HG03139 (cell line): ENCODE data around the gene BEST1.

ENCODE experiments used
- ATAC-seq: cut with Tn5 transposase; IDR thresholded peaks from one replicate; pipeline ENCODE4 v1.9.1; 2021; ENCODE audit not compliant: unreplicated experiment

The BEST1 gene

DNA sequence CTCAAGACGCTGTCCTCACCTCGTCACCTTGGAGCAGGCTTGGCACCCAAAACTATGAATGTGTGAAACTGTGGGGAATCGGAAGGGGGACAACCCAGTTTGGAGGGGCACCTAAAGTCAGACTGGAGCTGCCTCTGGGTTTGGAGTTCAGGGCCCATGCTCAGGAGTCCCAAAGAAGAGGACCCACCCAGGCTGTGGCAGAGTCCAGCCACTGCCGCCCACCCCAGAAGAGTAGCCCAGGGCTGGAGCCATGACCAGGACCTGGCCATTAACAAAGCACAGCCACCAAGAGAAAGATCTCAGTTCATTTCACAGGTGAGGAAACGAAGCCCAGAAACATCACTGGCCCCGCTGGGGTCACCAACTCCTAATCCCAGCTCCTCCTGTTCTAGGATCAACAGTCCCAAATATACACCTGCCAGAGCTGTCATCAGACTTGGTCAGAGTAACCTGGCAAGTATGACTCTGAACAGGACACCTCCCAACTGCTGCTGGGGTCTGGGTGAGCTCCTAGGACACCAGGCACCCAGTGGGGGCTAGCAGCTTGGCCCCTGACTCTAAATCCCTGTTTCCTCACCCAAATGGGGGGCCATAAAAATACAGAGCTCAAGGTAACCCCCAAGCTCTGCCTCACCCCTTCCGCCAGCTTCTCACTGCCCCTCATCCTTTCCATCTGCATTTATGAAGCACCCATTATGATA is 35.5 kb upstream of the BEST1 start:
- no peak for ATAC-seq

DNA sequence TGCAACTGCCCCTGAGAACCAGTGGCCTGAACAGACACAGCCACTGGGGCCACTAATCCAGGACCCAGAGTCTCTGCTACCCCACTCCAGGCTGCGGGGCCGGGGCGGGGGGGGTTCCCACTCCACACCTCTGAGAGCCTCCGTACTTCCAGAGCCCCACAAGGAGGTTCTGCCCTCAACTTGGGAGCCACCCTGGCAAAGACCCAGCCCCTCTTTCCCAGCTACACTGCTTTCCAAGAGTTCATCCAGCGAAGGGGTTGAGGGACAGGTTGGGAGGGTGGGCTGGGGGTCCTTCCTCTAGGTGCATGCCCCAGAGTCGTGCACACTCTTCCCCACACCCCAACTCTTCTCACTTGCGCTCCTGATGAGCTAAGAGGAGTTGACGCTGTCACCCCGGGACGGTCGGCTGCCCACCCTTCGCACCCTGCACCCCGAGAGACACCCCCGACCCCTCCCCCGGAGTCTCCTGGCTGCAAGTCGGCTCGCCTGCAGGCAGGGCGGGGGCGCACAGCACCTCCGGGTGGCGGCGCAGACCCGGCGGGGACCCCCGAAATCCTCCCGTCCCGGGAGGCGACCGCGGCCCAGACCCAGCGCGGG is 33.3 kb upstream of the BEST1 start:
- no peak for ATAC-seq

GRCh38 chr11:61917334-61918109 is 32.6 kb upstream of the BEST1 start, which contains the start of gene RAB3IL1:
RAB3IL1 (minus strand) TSS chr11:61917566; CDS start chr11:61917367, 199 bp downstream.
- ATAC-seq: no peak

GRCh38 chr11:61918251-61918937 is 31.8 kb upstream of the BEST1 start:
- ATAC-seq: no peak

DNA sequence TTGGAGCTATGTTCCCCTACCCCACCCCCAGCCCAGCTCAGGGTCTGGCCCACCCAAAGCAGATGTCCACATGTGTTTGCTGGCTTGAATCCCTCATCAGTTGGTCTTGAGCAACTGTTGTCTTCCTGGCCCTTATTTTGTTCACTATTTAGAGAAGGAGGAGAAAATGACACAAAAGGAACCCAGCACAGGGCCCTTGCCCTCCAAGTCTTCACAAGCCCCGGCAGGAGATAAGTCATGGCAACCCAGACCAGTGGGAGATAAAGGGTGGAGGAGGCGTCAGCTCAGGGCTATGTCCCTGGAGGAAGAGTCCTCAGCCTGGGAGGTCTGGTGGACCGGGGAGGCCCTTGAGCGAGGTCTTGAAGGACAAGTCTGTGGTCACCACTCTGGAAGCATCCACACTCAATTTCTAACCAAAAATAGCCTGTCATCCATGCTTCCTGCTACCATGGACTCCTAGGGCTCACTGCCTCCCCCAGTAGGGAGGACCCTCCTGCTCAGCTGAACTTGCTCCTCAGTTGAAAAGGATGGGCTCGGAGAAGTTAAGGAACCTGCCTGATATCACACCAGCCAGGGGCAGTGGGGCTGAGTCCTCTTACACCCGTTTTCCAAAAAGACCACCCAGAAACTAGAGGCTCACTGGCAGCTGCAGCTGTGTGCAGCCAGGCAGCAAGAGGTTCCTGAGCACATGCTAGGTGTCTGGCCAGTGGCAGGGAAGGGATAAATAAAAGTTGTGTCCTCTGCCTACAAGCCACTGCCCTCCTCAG is 31.0 kb upstream of the BEST1 start:
- no peak for ATAC-seq

- no peak for ATAC-seq
Measured at GRCh38 chr11:61919705-61920631, 30.2 kb upstream of the BEST1 start.

DNA sequence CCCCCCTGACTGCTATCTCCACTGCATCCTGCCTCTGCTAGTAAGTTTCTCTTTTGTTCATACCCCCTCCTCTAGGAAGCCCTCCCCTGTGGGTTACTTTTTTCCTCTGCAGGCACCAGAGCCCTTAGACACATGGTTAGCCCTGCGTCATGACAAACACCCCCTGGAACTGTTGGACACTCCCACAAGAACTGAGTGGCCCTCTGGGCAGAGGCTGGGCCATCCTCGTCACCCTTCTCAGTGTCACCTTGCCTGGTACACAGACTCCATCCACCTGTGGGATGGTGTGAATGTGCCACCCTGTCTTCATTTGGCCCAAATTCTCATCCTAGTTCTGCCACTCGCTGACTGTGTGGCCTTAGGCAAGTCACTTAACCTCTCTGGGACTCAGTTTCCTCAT is 28.7 kb upstream of the BEST1 start:
- ATAC-seq: no peak

DNA sequence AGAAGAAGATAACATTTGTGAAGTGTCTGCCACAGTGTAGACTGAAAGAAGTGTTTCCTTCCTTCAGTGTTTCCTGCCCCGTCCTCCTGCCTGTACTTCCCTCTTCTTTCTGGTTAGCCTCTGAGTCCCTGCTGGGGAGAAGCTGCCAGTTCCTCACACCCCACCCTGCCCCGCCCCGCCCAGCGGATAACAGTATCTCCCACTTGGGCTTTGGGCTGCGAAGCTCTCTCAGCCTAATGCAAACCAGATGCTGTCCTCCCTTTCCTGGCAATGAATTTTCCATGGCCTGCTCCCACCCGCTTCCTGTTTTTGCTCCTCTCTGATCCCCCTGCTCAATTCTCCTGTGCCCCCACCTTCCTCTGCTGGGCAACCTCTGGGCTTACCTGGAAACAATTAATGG is 27.6 kb upstream of the BEST1 start:
- no peak for ATAC-seq

DNA sequence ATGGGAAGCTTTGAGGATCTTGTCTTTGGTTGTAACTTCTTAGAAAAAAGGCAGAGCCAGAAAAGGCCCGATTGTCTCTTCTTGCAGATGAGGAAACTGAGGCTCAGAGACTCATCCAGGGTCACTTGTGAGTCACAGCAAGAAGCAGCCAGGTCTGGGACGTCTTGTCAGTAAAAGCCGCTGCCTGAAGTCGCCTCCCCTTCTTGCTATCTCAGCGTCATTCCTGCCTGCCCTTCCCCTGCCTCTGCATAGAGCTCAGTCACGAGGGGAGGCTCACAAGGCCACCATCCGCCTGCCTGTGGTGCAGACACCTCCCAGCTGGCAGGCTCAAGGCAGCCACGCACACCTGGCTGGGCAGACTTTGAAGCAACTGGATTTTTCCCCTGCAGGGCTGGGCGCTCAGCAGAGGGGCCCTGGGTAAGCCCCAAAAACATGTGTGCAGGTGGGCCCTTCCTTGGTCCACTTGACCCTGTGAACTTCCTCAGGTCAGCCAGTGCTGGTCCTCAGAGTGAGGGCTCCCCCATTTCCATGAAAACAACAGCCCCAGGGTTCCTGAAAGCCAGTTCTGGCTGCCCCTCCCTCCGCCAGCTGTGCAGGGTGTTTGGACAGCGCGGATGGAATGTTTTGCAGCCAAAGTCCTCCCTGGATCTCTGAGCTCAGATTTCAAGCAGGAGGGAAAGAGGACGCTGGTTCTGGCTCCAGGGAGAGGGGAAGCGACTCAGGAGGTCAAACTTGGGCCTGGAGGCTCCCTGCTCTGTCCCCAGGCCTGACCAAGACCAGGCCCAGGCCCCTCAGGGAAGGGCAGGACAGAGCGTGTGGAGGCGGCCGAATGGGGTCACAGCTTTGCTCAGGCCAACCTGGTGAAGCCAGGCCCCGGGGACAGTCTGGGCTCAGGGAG is 26.7 kb upstream of the BEST1 start:
- ATAC-seq: no peak

DNA sequence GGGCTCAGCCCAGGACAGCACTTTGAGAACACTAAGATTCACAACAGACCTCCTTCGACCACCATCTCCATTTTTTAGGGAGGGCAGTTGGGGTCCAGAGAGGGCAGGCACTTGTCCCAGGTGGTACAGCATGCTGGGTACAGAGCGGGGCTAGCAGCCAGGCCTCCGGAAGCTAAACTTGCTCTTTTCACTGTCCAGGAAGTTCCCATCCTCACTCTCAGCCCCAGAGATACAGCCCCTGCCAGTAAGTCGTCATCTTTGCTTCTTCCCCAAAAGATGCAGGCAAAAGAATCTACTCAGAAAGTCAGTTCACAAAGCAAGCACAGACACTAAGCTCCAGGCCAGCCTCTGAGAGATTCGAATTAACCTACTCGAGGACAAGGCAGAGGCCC is 26.1 kb upstream of the BEST1 start:
- no peak for ATAC-seq

DNA sequence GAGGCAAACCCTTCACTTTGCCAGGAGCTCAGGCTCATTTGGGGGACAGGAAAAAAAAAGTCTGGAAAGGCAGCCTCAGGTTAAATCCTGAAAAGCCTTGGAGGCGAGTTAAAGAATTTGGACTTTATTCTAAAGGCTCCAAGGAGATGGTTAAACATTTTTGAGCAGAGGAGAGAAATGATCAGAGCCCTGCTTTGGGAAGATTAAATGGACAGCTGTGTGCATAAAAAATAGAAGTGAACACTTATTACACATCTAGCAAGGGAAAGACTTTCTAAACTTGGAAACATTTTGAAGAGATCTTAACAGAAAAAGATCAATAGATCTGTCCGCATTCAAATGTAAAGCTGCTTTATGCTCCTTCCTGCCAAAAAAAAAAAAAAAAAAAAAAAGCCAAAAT is 24.4 kb upstream of the BEST1 start:
- ATAC-seq: no peak

GRCh38 chr11:61926235-61926634 is 23.9 kb upstream of the BEST1 start:
- no peak for ATAC-seq

DNA sequence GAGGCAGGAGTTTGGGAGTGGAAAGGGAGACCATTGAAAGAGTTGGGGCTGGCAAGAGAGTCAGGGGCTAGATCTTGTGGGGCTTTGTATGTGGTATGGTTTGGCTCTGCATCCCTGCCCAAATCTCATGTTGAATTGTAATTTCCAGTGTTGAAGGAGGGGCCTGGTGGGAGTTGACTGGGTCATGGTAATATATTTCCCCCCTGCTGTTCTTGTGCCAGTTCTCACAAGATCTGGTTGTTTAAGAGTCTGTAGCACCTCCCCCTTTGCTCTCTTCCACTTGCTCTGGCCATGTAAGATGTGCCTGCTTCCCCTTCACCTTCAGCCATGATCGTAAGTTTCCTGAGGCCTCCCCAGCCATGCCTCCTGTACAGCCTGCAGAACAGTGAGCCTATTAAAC is 22.6 kb upstream of the BEST1 start:
- no peak for ATAC-seq

DNA sequence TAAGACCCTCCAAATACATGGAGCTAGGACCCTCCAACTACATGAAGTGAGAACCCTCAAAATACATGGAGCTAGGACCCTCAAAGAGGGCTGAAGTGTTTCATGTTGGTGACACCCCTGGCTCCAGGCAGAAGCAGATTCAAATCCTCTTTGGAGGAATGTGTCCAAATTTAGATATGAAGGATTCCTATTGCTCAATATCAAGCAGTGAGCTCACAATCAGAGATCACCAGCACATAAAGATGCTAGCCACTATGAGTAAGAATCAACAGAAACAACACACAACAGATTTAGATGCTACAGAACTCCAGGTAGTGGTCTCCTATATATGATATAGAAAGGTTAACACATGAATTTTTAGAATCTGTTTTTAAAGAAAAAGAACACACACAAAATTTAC is 21.5 kb upstream of the BEST1 start:
- ATAC-seq: no peak

GRCh38 chr11:61930933-61931332 is 19.2 kb upstream of the BEST1 start:
- no peak for ATAC-seq

- no peak for ATAC-seq
Measured at GRCh38 chr11:61935861-61936260, 14.3 kb upstream of the BEST1 start.

GRCh38 chr11:61940466-61940865 is 9.7 kb upstream of the BEST1 start:
- ATAC-seq: no peak

- no peak for ATAC-seq
Measured at GRCh38 chr11:61945191-61945590, 5.0 kb upstream of the BEST1 start.

- no peak for ATAC-seq
Measured at GRCh38 chr11:61946894-61947293, 3.3 kb upstream of the BEST1 start.
